ENCODE results near the gene CLRN3. TPM values are rescaled to one million over a fixed set of nuclear protein-coding genes. Genes with fewer than 3 reads are reported as not detected.

The CLRN3 gene
- total and polyA plus RNA-seq, 2 experiments from 2014 or later: 21.5 to 52.8 TPM

DNA sequence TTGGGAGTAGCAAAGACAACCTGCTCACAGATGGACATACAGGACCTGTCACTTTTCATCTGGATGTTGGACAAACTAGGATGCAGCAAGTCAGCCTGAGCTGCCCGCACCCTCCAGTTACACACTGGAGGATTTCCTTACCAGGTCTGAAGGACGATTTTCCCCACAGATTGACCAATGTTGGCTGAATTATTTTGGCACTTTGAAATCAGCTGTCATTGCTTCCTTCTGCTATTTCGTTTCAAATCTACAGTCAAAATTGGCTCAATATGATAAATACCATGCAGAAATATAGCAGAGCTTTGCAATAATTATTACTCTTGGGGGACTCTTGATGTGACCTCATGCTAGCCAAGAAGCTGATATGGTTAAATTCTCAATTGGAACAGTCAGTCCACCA, 2.5 kb downstream of the CLRN3 start:
- no peaks in the 10 kb centered on the region for H3K36me3 ChIP-seq (replicated peaks; ENCODE audit: insufficient read depth, low read depth)
- H3K4me1 ChIP-seq (ENCODE audit: insufficient read depth): no peaks in the 10 kb centered on the region
- H3K4me3 ChIP-seq: no peak overlapping the region
- no peaks in the 10 kb centered on the region for H4K20me1 ChIP-seq (ENCODE audit: insufficient read depth, poor library complexity, severe bottlenecking)
- no peak overlapping the region for H2AFZ ChIP-seq
- peak overlapping the region; percentile 69 for H3K4me2 ChIP-seq
- DNase-seq (ENCODE audit: low spot score): no peak
- H3K79me2 ChIP-seq: peaks cover 39% of the 10 kb centered on the region
- no peaks in the 10 kb centered on the region for H3K27me3 ChIP-seq
- no peak for TF ChIP-seq EZH2phosphoT487 (IDR thresholded peaks at IDR 0.05; ENCODE audit: low read depth, severe bottlenecking, unreplicated experiment)
- TF ChIP-seq, protein P1, sequence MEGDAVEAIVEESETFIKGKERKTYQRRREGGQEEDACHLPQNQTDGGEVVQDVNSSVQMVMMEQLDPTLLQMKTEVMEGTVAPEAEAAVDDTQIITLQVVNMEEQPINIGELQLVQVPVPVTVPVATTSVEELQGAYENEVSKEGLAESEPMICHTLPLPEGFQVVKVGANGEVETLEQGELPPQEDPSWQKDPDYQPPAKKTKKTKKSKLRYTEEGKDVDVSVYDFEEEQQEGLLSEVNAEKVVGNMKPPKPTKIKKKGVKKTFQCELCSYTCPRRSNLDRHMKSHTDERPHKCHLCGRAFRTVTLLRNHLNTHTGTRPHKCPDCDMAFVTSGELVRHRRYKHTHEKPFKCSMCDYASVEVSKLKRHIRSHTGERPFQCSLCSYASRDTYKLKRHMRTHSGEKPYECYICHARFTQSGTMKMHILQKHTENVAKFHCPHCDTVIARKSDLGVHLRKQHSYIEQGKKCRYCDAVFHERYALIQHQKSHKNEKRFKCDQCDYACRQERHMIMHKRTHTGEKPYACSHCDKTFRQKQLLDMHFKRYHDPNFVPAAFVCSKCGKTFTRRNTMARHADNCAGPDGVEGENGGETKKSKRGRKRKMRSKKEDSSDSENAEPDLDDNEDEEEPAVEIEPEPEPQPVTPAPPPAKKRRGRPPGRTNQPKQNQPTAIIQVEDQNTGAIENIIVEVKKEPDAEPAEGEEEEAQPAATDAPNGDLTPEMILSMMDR (IDR thresholded peaks at IDR 0.05; ENCODE audit: poor library complexity): no peak
- no peak for TF ChIP-seq EZH2 (IDR thresholded peaks at IDR 0.05; ENCODE audit: borderline replicate concordance)
- H3K9me3 ChIP-seq (ENCODE audit: low read depth): no peaks in the 10 kb centered on the region
- no peaks in the 10 kb centered on the region for H3K9me2 ChIP-seq (replicated peaks; ENCODE audit: insufficient read depth)
- peak overlapping the region; percentile 81 for H3K27ac ChIP-seq
- WGBS (ENCODE audit: low lambda C conversion rate, missing lambda C conversion rate): 85% methylated on average over 3 of the region's 3 CpGs

DNA sequence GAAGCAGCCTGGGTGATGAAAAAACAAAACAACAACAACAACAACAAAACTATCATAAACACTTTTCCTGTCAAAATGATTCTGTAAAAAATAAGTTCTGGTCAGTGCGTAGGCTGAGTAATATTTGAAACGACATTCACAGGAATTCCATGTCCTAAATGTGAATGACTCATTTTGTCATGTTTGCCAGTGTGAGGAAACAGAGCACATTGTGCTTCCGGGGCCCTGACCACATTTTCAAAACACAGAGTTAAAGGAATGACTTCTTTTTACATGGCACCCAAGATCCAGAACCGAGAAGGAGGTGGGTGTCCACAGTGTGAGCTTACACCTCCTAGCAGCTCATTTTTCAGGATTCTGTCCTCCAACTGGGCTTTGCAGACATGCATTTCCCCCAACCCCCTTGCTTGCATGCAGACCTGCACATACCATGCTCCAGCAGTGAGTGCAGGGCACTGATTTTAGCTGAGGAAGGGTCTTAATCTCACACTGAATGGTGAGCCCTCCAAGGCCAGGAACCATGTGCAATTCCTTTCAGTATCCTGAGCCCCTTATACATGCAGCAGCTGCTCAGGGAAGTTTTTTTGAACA, 3.0 kb downstream of the CLRN3 start:
- H3K27me3 ChIP-seq: no peaks in the 10 kb centered on the region
- TF ChIP-seq EZH2phosphoT487 (IDR thresholded peaks at IDR 0.05; ENCODE audit: low read depth, severe bottlenecking, unreplicated experiment): no peak
- no peaks in the 10 kb centered on the region for H4K20me1 ChIP-seq (ENCODE audit: insufficient read depth, poor library complexity, severe bottlenecking)
- H3K9me2 ChIP-seq (replicated peaks; ENCODE audit: insufficient read depth): no peaks in the 10 kb centered on the region
- H3K9me3 ChIP-seq (ENCODE audit: low read depth): no peaks in the 10 kb centered on the region
- WGBS (ENCODE audit: low lambda C conversion rate, missing lambda C conversion rate): 46% methylated on average over 4 of the region's 4 CpGs
- H3K4me3 ChIP-seq: no peak overlapping the region
- peak overlapping the region; percentile 69 for H3K4me2 ChIP-seq
- DNase-seq (ENCODE audit: low spot score): no peak
- peak overlapping the region; percentile 81 for H3K27ac ChIP-seq
- H3K79me2 ChIP-seq: peaks cover 43% of the 10 kb centered on the region
- H3K4me1 ChIP-seq (ENCODE audit: insufficient read depth): no peaks in the 10 kb centered on the region
- H3K36me3 ChIP-seq (replicated peaks; ENCODE audit: insufficient read depth, low read depth): no peaks in the 10 kb centered on the region
- no peak overlapping the region for H2AFZ ChIP-seq

DNA sequence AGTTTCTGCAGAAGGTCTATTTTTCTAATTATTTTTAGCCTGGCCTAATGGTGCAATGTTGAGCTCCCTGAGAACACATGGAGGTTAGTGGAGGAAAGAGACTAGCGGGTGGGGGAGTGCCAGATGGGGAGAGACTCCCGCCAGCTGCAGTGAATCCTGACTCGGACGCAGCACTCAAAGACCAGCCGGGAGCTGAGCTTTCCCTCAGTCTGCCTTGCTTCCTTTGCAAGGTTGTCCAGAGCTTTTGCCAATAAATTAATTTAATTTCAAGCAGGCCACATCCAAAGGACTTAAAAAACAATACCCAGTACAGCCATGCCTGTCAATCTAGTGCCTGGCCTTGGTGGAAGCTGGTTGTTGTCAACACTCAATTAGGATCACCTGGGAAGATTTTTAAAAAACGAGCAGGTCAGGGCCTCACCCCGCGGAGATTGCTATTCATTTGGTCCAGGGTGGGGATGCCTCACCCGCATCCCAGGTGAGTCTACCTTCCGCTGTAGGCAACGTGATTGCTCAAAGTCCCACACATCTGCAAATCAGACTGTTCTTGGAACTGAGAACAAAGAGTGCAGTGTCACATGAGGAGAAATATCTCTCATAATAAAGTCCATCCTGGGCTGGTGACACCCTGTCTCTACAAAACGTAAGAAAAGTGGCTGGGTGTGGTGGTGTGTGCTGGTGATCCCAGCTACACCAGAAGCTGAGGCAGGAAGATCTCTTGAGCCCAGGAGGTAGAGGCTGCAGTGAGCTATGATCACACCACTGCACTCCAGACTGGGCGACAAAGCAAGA, 4.0 kb downstream of the CLRN3 start:
- peaks cover 43% of the 10 kb centered on the region for H3K79me2 ChIP-seq
- H3K36me3 ChIP-seq (replicated peaks; ENCODE audit: insufficient read depth, low read depth): no peaks in the 10 kb centered on the region
- peak overlapping the region; percentile 81 for H3K27ac ChIP-seq
- H3K9me3 ChIP-seq (ENCODE audit: low read depth): no peaks in the 10 kb centered on the region
- H3K4me2 ChIP-seq: peak overlapping the region; percentile 69
- H3K4me1 ChIP-seq (ENCODE audit: insufficient read depth): no peaks in the 10 kb centered on the region
- no peak overlapping the region for H3K4me3 ChIP-seq
- 83% methylated on average over 13 of the region's 13 CpGs for WGBS (ENCODE audit: low lambda C conversion rate, missing lambda C conversion rate)
- no peaks in the 10 kb centered on the region for H3K27me3 ChIP-seq
- no peaks in the 10 kb centered on the region for H3K9me2 ChIP-seq (replicated peaks; ENCODE audit: insufficient read depth)
- DNase-seq (ENCODE audit: low spot score): peak; percentile 39
- no peak overlapping the region for H2AFZ ChIP-seq
- no peaks in the 10 kb centered on the region for H4K20me1 ChIP-seq (ENCODE audit: insufficient read depth, poor library complexity, severe bottlenecking)
- TF ChIP-seq EZH2phosphoT487 (IDR thresholded peaks at IDR 0.05; ENCODE audit: low read depth, severe bottlenecking, unreplicated experiment) (no peak), EZH2 (IDR thresholded peaks at IDR 0.05; ENCODE audit: borderline replicate concordance) (no peak)
- TF ChIP-seq, protein P1 (IDR thresholded peaks at IDR 0.05; ENCODE audit: poor library complexity): no peak
